NCI-H2196 (cell line): ENCODE results near the gene SLC7A10.

Source experiments
- DNase-seq: peaks from one replicate; lab custom pipeline; 2025; ENCODE audit not compliant: unreplicated experiment; lab: John Stamatoyannopoulos, UW

The SLC7A10 gene

DNA sequence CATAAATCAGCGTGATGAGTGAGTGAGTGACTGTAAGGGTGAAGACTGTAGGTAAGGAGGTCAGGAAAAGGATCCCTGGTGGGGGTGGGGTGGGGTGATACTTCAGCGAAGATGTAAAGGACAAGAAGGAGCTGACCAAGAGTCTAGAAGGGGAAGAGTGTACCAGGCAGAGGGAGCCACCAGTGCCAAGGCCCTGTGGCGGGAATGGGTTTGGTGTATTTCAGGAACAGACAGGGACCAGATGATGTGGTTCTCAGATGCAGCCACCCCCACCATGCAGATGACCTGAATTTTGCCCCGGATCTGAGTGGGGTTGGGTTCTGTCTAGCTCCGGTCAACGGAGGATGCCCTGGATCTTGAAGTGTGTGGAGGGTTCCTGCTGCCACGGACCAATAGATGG is 30.1 kb upstream of the SLC7A10 start:
- no peak for DNase-seq

- DNase-seq, result no peak
Measured at GRCh38 chr19:33254245-33254824, 28.7 kb upstream of the SLC7A10 start.

DNA sequence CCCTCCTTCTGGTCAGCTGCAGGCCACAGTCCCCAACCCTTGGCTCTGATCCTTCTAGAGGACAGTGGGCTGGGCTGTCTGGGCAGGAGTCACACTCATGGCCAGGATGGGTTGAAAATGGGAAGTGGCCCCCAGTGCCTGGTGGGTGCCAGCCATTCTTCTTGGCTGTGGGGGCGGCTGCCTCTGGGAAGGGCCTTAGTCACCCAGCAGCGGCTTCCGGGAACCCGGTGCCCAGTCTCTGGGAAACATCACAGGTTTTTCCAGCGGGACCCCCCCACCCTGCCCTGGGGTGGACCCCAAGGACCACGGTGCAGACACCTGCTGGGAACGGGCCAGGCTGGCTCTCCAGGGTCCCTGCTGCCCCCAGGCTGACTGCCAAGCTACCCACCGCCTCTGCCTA is 27.3 kb upstream of the SLC7A10 start:
- DNase-seq, result no peak

DNA sequence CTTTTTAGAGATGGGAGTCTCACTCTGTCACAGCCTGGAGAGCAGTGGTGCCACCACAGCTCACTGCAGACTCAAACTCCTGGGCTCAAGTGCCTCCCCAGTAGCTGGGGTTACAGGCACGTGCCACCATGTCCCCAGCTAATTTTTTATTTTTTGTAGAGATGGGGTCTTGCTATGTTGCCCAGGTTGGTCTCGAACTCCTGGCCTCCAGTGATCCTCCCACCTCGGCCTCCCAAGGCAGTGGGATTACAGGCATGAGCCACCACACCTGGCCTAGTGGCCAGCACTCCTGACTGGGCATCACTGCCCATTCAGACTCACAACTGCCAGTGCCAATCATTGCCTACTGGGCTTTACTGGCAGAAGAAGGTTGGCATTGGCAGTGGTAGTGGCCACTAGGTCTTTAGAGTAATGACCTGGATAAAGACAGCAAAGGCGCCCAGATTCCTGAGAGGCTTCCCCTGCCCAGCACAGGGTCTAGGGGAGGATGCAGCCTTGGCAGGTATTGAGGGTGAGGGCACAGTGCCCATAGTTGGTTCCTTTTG is 26.8 kb upstream of the SLC7A10 start:
- no peak for DNase-seq

GRCh38 chr19:33251526-33252090 is 26.0 kb upstream of the SLC7A10 start:
- DNase-seq, result no peak

- DNase-seq, result no peak
Measured at GRCh38 chr19:33251076-33251475, 25.4 kb upstream of the SLC7A10 start.

DNA sequence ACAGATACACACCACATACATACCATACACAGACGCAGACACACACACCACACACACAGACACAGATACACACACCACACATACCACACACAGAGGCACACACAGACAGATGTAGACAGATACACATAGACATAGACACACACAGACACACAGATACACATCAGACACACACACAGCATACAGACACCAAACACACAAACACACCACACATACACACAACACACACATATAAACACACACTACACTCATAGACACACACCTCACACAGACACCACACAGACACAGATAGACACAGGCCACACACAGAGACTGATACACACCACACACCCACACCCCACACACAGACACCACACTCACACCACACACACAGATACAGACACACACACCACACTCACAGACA is 24.9 kb upstream of the SLC7A10 start:
- no peak for DNase-seq

DNA sequence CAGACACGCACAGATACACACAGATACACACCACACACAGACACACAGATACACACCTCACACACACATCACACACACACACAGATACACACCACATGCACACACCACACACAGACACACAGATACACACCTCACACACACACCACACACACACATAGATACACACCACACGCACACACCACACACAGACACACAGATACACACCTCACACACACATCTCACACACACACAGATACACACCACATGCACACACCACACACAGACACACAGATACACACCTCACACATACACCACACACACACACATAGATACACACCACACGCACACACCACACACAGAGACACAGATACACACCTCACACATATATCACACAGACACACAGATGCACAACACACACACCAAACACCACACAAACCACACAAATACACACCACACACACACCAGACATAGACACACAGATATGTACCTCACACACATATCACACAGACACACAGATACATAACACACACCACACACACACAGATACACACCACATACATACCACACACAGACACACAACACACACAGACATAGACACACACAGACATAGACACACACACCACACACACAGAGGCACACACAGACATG is 24.2 kb upstream of the SLC7A10 start:
- DNase-seq, result no peak

GRCh38 chr19:33248954-33249613 is 23.4 kb upstream of the SLC7A10 start:
- DNase-seq, result no peak

DNA sequence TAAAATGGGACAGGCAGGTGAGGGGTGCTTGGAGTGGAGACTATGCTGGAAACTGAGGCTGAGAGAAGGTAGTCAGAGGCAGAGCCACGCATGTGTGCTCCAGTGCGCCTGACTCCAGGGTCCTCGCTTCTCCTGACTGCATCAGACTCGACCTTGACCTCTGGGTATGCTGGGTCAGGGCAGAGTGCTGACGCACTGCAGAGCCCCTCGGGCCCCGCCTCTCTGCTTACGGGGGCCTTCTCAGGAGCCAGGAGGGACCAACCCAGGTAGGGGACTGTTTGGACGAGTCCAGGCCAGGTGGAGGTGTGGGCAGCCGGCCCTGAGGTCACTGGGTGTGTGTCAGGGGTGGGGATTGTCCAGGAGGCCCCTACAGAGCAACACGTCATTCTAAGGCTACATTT is 22.9 kb upstream of the SLC7A10 start:
- no peak for DNase-seq

GRCh38 chr19:33248104-33248503 is 22.5 kb upstream of the SLC7A10 start:
- DNase-seq, result no peak

GRCh38 chr19:33247441-33247819 is 21.8 kb upstream of the SLC7A10 start:
- DNase-seq, result no peak

GRCh38 chr19:33246709-33247440 is 21.2 kb upstream of the SLC7A10 start:
- no peak for DNase-seq

GRCh38 chr19:33245948-33246708 is 20.5 kb upstream of the SLC7A10 start:
- DNase-seq, result no peak

DNA sequence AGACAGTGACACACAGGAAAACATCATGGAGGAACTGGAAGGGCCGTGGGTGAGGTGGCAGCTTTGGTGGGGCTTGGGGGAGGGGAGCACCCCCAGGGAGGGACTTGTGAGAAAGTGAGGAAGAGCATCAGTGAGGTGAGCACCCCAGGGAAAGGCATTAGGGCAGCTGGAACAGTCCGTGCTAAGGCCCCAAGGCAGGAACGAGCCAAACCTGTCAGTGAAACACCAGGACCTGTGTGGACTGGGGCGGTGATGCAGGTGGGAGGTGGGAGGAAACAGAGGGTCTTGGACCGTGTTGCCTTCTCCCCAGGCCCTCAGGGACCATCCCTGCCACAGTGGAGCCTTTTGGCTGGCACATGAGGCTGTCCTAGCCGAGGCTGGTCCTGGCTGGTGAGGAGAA is 17.3 kb upstream of the SLC7A10 start:
- DNase-seq, result no peak

GRCh38 chr19:33242131-33242530 is 16.5 kb upstream of the SLC7A10 start:
- DNase-seq, result no peak

DNA sequence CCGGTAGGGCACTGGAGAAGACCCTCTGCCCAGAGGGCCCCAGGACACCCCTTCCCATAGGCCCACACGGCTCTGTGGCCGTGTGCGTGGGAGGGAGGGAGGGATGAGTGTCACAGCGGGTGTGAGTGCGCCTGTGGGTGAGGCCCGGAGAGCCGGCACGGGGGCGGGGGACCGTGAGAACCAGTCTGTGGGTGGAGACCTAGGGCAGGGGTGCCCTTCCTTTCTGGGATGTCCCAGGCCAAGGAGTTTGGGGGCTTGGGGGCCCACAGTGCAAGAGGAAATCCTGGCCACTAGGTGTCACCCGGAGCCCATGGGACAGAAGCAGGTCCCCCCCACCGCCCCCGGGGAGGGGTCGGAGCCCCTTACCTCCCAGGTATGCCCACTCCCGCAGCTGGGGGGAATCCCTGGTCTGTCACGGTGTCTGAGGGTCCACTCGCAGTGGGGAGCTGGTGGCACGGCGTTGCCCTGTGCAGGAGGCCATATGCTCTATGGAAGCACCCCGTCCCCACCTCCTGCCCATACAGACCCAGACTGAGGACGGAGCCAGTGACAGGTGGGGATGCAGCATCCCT is 16.0 kb upstream of the SLC7A10 start:
- no peak for DNase-seq

GRCh38 chr19:33241091-33241529 is 15.5 kb upstream of the SLC7A10 start:
- DNase-seq, result no peak

DNA sequence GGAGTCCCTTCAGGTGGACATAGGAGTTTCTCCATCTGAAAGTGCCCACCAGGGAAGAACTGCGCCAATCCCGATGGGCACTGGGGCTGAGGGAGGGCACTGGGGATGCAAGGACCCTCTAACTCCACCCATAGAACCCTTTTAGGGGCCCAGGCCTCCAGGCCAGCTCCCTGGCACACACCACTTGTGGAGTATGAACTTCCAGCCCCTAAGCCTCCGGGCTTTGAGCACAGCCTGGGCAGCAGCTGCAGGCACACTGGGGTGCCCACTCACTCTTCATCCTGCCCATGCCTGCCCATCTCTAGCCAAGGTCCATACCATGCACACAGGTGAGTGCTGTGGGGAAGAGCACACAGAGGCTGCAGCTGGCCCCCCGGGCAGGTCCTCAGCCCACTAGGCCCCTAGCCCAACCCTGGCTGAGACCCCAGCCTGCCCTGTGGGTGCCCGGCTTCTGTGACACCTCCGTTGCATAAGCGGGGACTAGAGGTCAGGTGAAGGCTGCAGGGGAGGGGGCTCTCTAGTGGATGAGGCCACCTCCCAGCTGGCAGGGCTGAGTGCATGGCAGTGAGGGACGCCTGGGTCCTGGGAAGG is 14.6 kb upstream of the SLC7A10 start:
- no peak for DNase-seq
